ENCODE data around the gene CYTH1. TPM values are rescaled to one million over a fixed set of nuclear protein-coding genes. Genes with fewer than 3 reads are reported as not detected.

CYTH1 gene
- total and polyA plus RNA-seq, 2 experiments from 2014 or later, result 10.4 to 11.7 TPM

DNA sequence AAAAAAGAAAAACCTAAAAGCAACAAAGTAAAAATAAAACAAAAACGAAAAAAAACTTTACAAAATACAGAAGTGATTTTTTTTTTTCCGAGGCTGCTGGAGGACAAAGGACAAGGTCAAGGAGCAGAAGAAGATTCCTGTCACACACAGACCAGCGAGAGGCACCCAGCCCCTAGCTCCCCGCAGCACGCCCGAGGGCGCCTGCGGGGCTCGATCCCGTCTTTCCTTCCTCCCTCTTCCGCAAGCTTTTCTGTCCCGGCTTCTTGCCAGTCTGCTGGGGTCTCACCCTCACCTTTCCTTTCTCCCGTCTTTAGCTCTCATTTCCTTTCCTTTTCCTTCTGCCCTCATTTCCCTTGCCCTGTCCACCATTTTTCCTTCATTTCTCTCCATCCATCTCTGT lies 138.7 kb downstream of the CYTH1 start:
- Histone ChIP-seq H3K36me3 (ENCODE audit: low read depth) (no peaks in the 10 kb centered on the region), H3K4me3 (no peak overlapping the region), H2AFZ (no peak overlapping the region), H3K9me2 (ENCODE audit: insufficient read depth) (no peaks in the 10 kb centered on the region), H3K27ac (no peak overlapping the region), H4K20me1 (ENCODE audit: insufficient read depth) (no peaks in the 10 kb centered on the region), H3K9me3 (ENCODE audit: low read depth) (no peaks in the 10 kb centered on the region), H3K4me1 (ENCODE audit: insufficient read depth) (no peaks in the 10 kb centered on the region), H3K9ac (no peak overlapping the region), H3K79me2 (ENCODE audit: insufficient read depth) (no peaks in the 10 kb centered on the region), H3K27me3 (replicated peaks; ENCODE audit: insufficient read depth) (peaks cover 7% of the 10 kb centered on the region; the same call in 1 of the 2 replicates), H3K4me2 (ENCODE audit: unreplicated experiment) (no peak overlapping the region), H3F3A (ENCODE audit: insufficient read depth) (no peaks in the 10 kb centered on the region)
- in situ Hi-C loops (cut with MboI), result no loop called here
- WGBS, 2 experiments (ENCODE audit: low coverage in 1 of 2, low lambda C conversion rate in 2 of 2, missing lambda C conversion rate in 2 of 2), result 74 to 76% methylated on average over 12 to 13 of the region's 13 CpGs
- TF ChIP-seq EZH2phosphoT487 (IDR thresholded peaks at IDR 0.05; ENCODE audit: insufficient read depth, low read depth) (no peak), EZH2 (IDR thresholded peaks at IDR 0.05; ENCODE audit: insufficient read depth, poor library complexity, severe bottlenecking) (no peak)
- no peak for DNase-seq

GRCh38 chr17:78642707-78643106 lies 139.4 kb downstream of the CYTH1 start:
- H3K4me2 ChIP-seq (ENCODE audit: unreplicated experiment), result no peak overlapping the region
- TF ChIP-seq EZH2phosphoT487 (IDR thresholded peaks at IDR 0.05; ENCODE audit: insufficient read depth, low read depth) (no peak), EZH2 (IDR thresholded peaks at IDR 0.05; ENCODE audit: insufficient read depth, poor library complexity, severe bottlenecking) (no peak)
- H2AFZ ChIP-seq, result no peak overlapping the region

GRCh38 chr17:78641666-78642065 lies 140.4 kb downstream of the CYTH1 start:
- H3K4me3 ChIP-seq, result no peak overlapping the region
- in situ Hi-C loops (cut with MboI), result no loop called here
- TF ChIP-seq EZH2 (IDR thresholded peaks at IDR 0.05; ENCODE audit: insufficient read depth, poor library complexity, severe bottlenecking), result no peak
- TF ChIP-seq EZH2phosphoT487 (IDR thresholded peaks at IDR 0.05; ENCODE audit: insufficient read depth, low read depth), result no peak

More at GRCh38 chr17:78642707-78643106, 139.4 kb downstream of the CYTH1 start:
- Histone ChIP-seq H3K79me2 (ENCODE audit: insufficient read depth) (no peaks in the 10 kb centered on the region), H3K9me3 (ENCODE audit: low read depth) (no peaks in the 10 kb centered on the region), H3K36me3 (ENCODE audit: low read depth) (no peaks in the 10 kb centered on the region), H3K27ac (no peak overlapping the region), H3K9me2 (ENCODE audit: insufficient read depth) (no peaks in the 10 kb centered on the region), H3K27me3 (replicated peaks; ENCODE audit: insufficient read depth) (peaks cover 7% of the 10 kb centered on the region; the same call in 1 of the 2 replicates), H3K4me1 (ENCODE audit: insufficient read depth) (no peaks in the 10 kb centered on the region), H3F3A (ENCODE audit: insufficient read depth) (no peaks in the 10 kb centered on the region), H3K4me3 (no peak overlapping the region), H4K20me1 (ENCODE audit: insufficient read depth) (no peaks in the 10 kb centered on the region), H3K9ac (no peak overlapping the region)
- WGBS, 2 experiments (ENCODE audit: low coverage in 1 of 2, low lambda C conversion rate in 2 of 2, missing lambda C conversion rate in 2 of 2), result 55 to 80% methylated on average over 1 of the region's 1 CpG
- in situ Hi-C loops (cut with MboI), result no loop called here
- DNase-seq, result no peak

DNA sequence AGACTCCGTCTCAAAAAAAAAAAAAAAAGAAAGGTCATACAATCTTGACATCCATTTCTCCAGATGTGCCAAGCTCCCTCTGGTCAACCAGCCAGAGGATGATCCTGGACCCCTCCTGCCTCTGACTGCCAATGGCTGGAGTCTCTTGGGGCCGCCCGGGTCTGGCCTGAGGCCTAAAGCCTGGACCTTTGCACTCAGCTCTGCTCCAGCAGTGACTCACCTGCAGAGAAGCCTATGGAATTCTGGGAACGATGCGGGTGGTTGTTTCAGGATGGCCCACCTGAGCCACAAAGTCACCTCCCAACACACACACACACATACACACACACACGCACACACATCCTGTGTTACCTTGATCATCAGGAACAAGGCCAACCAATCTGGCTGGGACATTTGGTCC lies 140.8 kb downstream of the CYTH1 start:
- H3K27ac ChIP-seq, result no peak overlapping the region

More at GRCh38 chr17:78641666-78642065, 140.4 kb downstream of the CYTH1 start:
- Histone ChIP-seq H3K27me3 (replicated peaks; ENCODE audit: insufficient read depth) (peaks cover 9% of the 10 kb centered on the region; the same call in 1 of the 2 replicates), H3K9ac (no peak overlapping the region), H3K36me3 (ENCODE audit: low read depth) (no peaks in the 10 kb centered on the region), H3K9me2 (ENCODE audit: insufficient read depth) (no peaks in the 10 kb centered on the region), H2AFZ (no peak overlapping the region), H3K4me1 (ENCODE audit: insufficient read depth) (no peaks in the 10 kb centered on the region), H3K27ac (no peak overlapping the region), H3K4me2 (ENCODE audit: unreplicated experiment) (no peak overlapping the region), H3K79me2 (ENCODE audit: insufficient read depth) (no peaks in the 10 kb centered on the region), H3K9me3 (ENCODE audit: low read depth) (no peaks in the 10 kb centered on the region), H4K20me1 (ENCODE audit: insufficient read depth) (no peaks in the 10 kb centered on the region), H3F3A (ENCODE audit: insufficient read depth) (no peaks in the 10 kb centered on the region)
- no peak for DNase-seq
- 91 to 92% methylated on average over 18 of the region's 18 CpGs for WGBS, 2 experiments (ENCODE audit: low coverage in 1 of 2, low lambda C conversion rate in 2 of 2, missing lambda C conversion rate in 2 of 2)

More for the DNA sequence above, 140.8 kb downstream of the CYTH1 start:
- Histone ChIP-seq H4K20me1 (ENCODE audit: insufficient read depth) (no peaks in the 10 kb centered on the region), H3F3A (ENCODE audit: insufficient read depth) (no peaks in the 10 kb centered on the region), H2AFZ (no peak overlapping the region), H3K4me3 (no peak overlapping the region), H3K4me2 (ENCODE audit: unreplicated experiment) (no peak overlapping the region), H3K9me3 (ENCODE audit: low read depth) (no peaks in the 10 kb centered on the region), H3K36me3 (ENCODE audit: low read depth) (no peaks in the 10 kb centered on the region), H3K27me3 (replicated peaks; ENCODE audit: insufficient read depth) (peaks cover 4% of the 10 kb centered on the region; the same call in 1 of the 2 replicates), H3K9me2 (ENCODE audit: insufficient read depth) (no peaks in the 10 kb centered on the region), H3K79me2 (ENCODE audit: insufficient read depth) (no peaks in the 10 kb centered on the region), H3K4me1 (ENCODE audit: insufficient read depth) (no peaks in the 10 kb centered on the region), H3K9ac (no peak overlapping the region)
- DNase-seq, result no peak
- in situ Hi-C loops (cut with MboI), result no loop called here
- TF ChIP-seq EZH2 (IDR thresholded peaks at IDR 0.05; ENCODE audit: insufficient read depth, poor library complexity, severe bottlenecking) (no peak), EZH2phosphoT487 (IDR thresholded peaks at IDR 0.05; ENCODE audit: insufficient read depth, low read depth) (no peak)
- 87 to 91% methylated on average over 6 of the region's 6 CpGs for WGBS, 2 experiments (ENCODE audit: low coverage in 1 of 2, low lambda C conversion rate in 2 of 2, missing lambda C conversion rate in 2 of 2)

Data from GM23248 (cell line).